Measurements from ENCODE around the gene MAGED4B.
"Not testable (repeated sequence)": the region's sequence is repeated elsewhere in the genome, so short reads cannot be mapped to it uniquely, and the experiment has no call there.

MAGED4B gene

DNA sequence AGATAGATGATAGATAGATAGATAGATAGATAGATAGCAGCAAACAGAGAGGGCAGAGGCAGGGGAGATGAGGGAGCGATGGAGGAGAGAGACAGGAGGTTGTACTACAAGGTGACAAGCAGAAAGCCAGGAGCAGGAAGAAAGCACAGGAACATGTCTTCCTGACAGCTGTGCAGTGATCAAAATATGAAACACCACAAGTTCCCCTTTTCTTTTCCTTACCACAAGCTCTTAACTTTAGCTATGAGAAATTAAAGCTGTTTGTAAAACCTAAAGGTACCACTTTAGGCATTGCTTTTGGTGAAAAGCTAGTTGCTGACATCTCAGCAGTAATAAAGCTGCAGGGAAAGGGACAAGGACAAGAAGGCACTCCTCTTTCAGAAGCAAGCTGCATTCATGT lies 9.1 kb upstream of the MAGED4B start:
- TF ChIP-seq, protein P1, sequence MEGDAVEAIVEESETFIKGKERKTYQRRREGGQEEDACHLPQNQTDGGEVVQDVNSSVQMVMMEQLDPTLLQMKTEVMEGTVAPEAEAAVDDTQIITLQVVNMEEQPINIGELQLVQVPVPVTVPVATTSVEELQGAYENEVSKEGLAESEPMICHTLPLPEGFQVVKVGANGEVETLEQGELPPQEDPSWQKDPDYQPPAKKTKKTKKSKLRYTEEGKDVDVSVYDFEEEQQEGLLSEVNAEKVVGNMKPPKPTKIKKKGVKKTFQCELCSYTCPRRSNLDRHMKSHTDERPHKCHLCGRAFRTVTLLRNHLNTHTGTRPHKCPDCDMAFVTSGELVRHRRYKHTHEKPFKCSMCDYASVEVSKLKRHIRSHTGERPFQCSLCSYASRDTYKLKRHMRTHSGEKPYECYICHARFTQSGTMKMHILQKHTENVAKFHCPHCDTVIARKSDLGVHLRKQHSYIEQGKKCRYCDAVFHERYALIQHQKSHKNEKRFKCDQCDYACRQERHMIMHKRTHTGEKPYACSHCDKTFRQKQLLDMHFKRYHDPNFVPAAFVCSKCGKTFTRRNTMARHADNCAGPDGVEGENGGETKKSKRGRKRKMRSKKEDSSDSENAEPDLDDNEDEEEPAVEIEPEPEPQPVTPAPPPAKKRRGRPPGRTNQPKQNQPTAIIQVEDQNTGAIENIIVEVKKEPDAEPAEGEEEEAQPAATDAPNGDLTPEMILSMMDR (conservative IDR thresholded peaks at IDR 0.05; ENCODE audit: low read length), result no peak
- Histone ChIP-seq H3K4me1 (ENCODE audit: insufficient read depth, low read length, poor library complexity, severe bottlenecking) (no peaks in the 10 kb centered on the region), H4K20me1 (ENCODE audit: insufficient read depth, low read length, poor library complexity, severe bottlenecking) (no peaks in the 10 kb centered on the region), H3K79me2 (ENCODE audit: insufficient read depth, low read length) (no peaks in the 10 kb centered on the region), H2AFZ (ENCODE audit: low read length) (no peak overlapping the region), H3K9me2 (replicated peaks; ENCODE audit: low read depth, low read length) (no peaks in the 10 kb centered on the region), H3K9ac (ENCODE audit: low read depth, low read length, poor library complexity, severe bottlenecking) (no peak overlapping the region), H3K27me3 (ENCODE audit: insufficient read depth, low read length, poor library complexity, severe bottlenecking) (no peaks in the 10 kb centered on the region), H3K4me2 (ENCODE audit: low read depth, low read length, poor library complexity, severe bottlenecking) (no peak overlapping the region), H3F3A (ENCODE audit: low read depth) (no peaks in the 10 kb centered on the region), H3K9me3 (ENCODE audit: insufficient read depth, low read depth, low read length) (no peaks in the 10 kb centered on the region), H3K4me3 (ENCODE audit: low read length, poor library complexity, severe bottlenecking) (no peak overlapping the region), H3K36me3 (ENCODE audit: insufficient read depth, low read length) (no peaks in the 10 kb centered on the region)

DNA sequence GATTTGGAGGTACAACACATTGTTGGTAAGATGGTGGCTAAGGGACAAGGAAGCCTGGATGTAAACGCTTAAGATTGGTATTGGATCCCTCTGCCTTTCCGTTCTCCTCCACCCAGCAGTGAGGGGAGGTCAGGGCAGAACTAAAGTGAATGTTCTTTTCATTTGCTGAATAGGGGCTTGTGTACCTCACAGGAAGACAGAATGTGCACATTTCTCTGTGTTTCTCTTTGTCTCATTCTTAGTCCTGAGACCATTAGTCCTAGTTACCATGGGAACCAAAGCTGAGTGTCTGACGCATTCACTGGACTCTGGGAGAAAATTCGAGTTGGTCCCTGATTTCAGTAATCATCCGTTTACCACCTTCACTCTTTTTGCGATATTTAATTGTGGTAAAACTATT lies 26.7 kb downstream of the MAGED4B start:
- H3F3A ChIP-seq (ENCODE audit: low read depth); H3K9ac ChIP-seq (ENCODE audit: low read depth, low read length, poor library complexity, severe bottlenecking); H3K79me2 ChIP-seq (ENCODE audit: insufficient read depth, low read length); H3K4me3 ChIP-seq (ENCODE audit: low read length, poor library complexity, severe bottlenecking); H2AFZ ChIP-seq (ENCODE audit: low read length); H3K4me2 ChIP-seq (ENCODE audit: low read depth, low read length, poor library complexity, severe bottlenecking); H3K27me3 ChIP-seq (ENCODE audit: insufficient read depth, low read length, poor library complexity, severe bottlenecking); H3K9me3 ChIP-seq (ENCODE audit: insufficient read depth, low read depth, low read length); H3K36me3 ChIP-seq (ENCODE audit: insufficient read depth, low read length); H3K9me2 ChIP-seq (replicated peaks; ENCODE audit: low read depth, low read length); H3K4me1 ChIP-seq (ENCODE audit: insufficient read depth, low read length, poor library complexity, severe bottlenecking); H4K20me1 ChIP-seq (ENCODE audit: insufficient read depth, low read length, poor library complexity, severe bottlenecking): not testable (repeated sequence)

DNA sequence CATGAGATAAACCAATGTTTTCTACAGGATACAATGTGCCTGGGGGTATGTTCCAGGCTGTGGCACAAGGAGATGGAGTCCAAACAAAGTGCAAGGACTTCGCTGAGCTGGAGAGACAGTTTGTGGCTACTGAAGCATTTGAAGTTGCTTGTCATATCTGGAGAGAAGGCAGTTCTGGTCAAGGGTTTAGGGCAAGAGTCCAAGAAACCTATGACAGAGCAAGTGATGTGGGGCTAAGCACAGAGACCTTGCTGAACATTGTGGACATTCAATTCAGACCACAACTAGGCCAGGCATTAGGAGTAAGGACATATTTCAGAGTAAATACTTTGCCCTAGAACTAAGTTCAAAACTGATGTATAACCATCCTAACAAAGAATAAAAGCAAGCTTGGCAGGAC lies 34.8 kb downstream of the MAGED4B start:
- Histone ChIP-seq H3K9me3 (ENCODE audit: insufficient read depth, low read depth, low read length) (no peaks in the 10 kb centered on the region), H3K79me2 (ENCODE audit: insufficient read depth, low read length) (no peaks in the 10 kb centered on the region), H3K27me3 (ENCODE audit: insufficient read depth, low read length, poor library complexity, severe bottlenecking) (no peaks in the 10 kb centered on the region), H3F3A (ENCODE audit: low read depth) (no peaks in the 10 kb centered on the region), H2AFZ (ENCODE audit: low read length) (no peak overlapping the region), H3K4me1 (ENCODE audit: insufficient read depth, low read length, poor library complexity, severe bottlenecking) (no peaks in the 10 kb centered on the region), H3K9ac (ENCODE audit: low read depth, low read length, poor library complexity, severe bottlenecking) (no peak overlapping the region), H4K20me1 (ENCODE audit: insufficient read depth, low read length, poor library complexity, severe bottlenecking) (no peaks in the 10 kb centered on the region), H3K4me3 (ENCODE audit: low read length, poor library complexity, severe bottlenecking) (no peak overlapping the region), H3K9me2 (replicated peaks; ENCODE audit: low read depth, low read length) (no peaks in the 10 kb centered on the region), H3K36me3 (ENCODE audit: insufficient read depth, low read length) (no peaks in the 10 kb centered on the region), H3K4me2 (ENCODE audit: low read depth, low read length, poor library complexity, severe bottlenecking) (no peak overlapping the region)
- no peak for TF ChIP-seq EZH2phosphoT487 (IDR thresholded peaks at IDR 0.05; ENCODE audit: borderline replicate concordance)
- TF ChIP-seq, protein P1 (conservative IDR thresholded peaks at IDR 0.05; ENCODE audit: low read length), result no peak

DNA sequence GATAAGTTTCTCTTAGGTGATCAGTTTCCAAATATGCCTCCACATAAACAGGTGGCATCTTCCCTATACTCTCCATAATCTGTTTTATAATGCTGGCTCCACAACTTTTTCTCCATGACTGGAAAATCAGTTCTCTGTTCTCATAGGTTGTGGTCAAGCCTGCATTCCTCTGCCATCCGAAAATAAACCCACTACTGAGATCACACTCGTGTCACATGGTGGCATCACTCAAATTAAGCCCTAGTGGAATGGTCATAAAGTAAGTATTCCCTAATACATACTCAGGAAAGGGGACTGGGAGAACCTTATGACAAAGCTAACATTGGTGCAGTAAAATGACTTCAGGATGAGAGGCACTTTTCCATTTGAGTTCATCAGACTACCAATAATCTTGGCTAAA lies 37.6 kb downstream of the MAGED4B start:
- Histone ChIP-seq H3F3A (ENCODE audit: low read depth) (no peaks in the 10 kb centered on the region), H3K9ac (ENCODE audit: low read depth, low read length, poor library complexity, severe bottlenecking) (no peak overlapping the region), H4K20me1 (ENCODE audit: insufficient read depth, low read length, poor library complexity, severe bottlenecking) (no peaks in the 10 kb centered on the region), H3K9me2 (replicated peaks; ENCODE audit: low read depth, low read length) (no peaks in the 10 kb centered on the region), H3K27me3 (ENCODE audit: insufficient read depth, low read length, poor library complexity, severe bottlenecking) (no peaks in the 10 kb centered on the region), H3K4me2 (ENCODE audit: low read depth, low read length, poor library complexity, severe bottlenecking) (no peak overlapping the region), H2AFZ (ENCODE audit: low read length) (no peak overlapping the region), H3K4me1 (ENCODE audit: insufficient read depth, low read length, poor library complexity, severe bottlenecking) (no peaks in the 10 kb centered on the region), H3K36me3 (ENCODE audit: insufficient read depth, low read length) (no peaks in the 10 kb centered on the region), H3K4me3 (ENCODE audit: low read length, poor library complexity, severe bottlenecking) (no peak overlapping the region), H3K79me2 (ENCODE audit: insufficient read depth, low read length) (no peaks in the 10 kb centered on the region), H3K9me3 (ENCODE audit: insufficient read depth, low read depth, low read length) (no peaks in the 10 kb centered on the region)
- no peak for TF ChIP-seq EZH2phosphoT487 (IDR thresholded peaks at IDR 0.05; ENCODE audit: borderline replicate concordance)
- TF ChIP-seq, protein P1 (conservative IDR thresholded peaks at IDR 0.05; ENCODE audit: low read length), result no peak

Data from Loucy (cell line).